Epithelial cell of proximal tubule (primary cell): Measurements from ENCODE around the gene ISL2. TPM values are rescaled to one million over a fixed set of nuclear protein-coding genes. Genes with fewer than 3 reads are reported as not detected.
A peak's percentile ranks its signal among the peaks of the same experiment; 100 is the strongest.
"Not testable (repeated sequence)": the region's sequence is repeated elsewhere in the genome, so short reads cannot be mapped to it uniquely, and the experiment has no call there.

Source experiments
- DNase-seq: peaks from one replicate; pipeline ENCODE4 v3.0.0-alpha.2; 2011; ENCODE audit warnings: low read depth
- H3K4me3 ChIP-seq: 2 replicates; pipeline ENCODE4 v1.5.1; 2011; ENCODE audit warnings: low read depth, mild to moderate bottlenecking, low read length
- total RNA-seq: library from RNA; depleted of rRNA; stranded (reverse); fragments of >200 nt; gene quantifications from 2 replicates; pipeline ENCODE4 v1.2.3, GENCODE V29; 2015
- TF ChIP-seq, protein P1 (sequence below): conservative IDR thresholded peaks from 2 replicates; pipeline ENCODE4 v1.5.1; 2012; ENCODE audit warnings: low read depth, mild to moderate bottlenecking, low read length

The ISL2 gene
- 0.58 and 0.69 TPM in 2 replicates for total RNA-seq

DNA sequence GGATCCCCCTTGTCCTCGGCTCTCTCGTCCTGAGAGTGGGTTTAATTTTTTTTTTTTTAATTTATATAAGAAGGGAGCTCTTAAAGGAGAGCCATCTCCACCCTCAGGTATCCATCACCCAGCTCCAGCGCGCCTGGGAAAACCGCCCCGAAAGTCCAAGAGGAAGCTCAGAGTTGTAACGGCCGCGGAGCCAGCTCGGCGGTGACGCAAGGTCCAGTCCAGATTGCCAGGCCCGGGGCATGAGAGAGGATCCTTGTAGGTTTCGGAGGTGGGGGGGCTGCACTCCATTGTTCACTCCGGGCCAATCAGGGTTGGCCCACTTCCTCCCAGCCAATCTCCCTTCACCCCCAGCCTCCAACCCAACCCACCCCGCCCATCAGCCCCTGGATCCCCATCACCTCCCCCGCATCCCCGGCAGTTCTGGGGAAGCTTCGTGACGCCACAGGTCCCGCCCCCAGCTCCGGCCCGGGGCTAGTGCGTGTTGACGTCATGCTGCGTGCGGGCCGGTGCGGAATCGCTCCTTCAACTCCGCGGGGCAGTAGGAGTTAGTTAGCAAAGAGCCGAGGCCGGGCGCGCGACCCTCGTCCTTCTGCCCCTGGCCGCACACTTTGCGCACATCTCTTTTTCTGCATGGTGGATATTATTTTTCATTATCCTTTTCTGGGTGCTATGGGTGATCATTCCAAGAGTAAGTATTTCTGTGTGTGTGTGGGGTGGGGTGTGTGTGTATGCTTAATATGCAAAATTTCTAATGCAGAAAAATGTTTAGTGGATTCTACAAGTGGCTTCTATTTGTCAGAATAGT lies at the start of gene ISL2:
Gene ISL2 (plus strand): TSS at position 520 of the 805 bp plus-strand sequence. CDS start 111 bp downstream, at position 631.
- DNase-seq: no peak
- TF ChIP-seq, protein P1, sequence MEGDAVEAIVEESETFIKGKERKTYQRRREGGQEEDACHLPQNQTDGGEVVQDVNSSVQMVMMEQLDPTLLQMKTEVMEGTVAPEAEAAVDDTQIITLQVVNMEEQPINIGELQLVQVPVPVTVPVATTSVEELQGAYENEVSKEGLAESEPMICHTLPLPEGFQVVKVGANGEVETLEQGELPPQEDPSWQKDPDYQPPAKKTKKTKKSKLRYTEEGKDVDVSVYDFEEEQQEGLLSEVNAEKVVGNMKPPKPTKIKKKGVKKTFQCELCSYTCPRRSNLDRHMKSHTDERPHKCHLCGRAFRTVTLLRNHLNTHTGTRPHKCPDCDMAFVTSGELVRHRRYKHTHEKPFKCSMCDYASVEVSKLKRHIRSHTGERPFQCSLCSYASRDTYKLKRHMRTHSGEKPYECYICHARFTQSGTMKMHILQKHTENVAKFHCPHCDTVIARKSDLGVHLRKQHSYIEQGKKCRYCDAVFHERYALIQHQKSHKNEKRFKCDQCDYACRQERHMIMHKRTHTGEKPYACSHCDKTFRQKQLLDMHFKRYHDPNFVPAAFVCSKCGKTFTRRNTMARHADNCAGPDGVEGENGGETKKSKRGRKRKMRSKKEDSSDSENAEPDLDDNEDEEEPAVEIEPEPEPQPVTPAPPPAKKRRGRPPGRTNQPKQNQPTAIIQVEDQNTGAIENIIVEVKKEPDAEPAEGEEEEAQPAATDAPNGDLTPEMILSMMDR: no peak
- H3K4me3 ChIP-seq: peak within 1 kb of the TSS; percentile 16

DNA sequence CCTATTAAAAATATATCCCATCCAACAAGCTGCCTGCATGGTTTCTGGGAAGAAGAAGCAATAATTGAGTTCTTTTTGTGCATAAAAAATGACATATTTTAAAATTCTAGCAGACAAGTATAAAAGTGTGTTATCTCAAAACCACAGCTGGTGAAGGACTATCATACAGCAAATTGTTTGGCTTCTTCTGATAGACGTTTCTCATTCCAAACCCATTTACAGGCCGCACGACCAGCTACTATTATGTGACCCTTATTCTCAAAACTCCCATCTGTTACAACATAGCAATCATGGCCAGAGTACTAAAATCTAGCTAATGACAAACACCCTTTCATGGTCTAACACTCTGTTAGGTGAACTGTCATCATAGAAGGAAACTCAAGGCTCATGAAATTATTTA lies 47.0 kb upstream of the ISL2 start:
- H3K4me3 ChIP-seq: no peak overlapping the region
- DNase-seq: no peak
- TF ChIP-seq, protein P1: no peak

DNA sequence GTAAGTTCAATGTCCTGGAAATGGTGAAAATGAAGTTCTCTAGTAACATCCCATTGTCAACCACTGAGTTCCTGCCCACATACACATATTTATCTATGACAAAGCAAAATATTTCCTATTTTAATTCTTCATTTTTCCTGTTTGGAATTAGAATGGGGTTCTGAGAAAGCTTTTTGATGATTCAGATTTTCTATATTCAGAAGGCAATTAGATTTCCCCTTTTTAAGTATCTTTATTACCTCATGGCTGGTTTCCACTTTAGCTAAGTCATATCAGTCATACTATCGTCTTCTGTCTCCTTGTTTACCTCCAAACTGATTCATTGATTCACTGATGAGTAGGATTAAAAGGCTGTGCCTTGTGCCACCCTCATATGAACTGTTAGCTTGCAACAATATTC lies 43.2 kb upstream of the ISL2 start:
- DNase-seq: no peak
- H3K4me3 ChIP-seq: no peak overlapping the region
- TF ChIP-seq, protein P1: no peak

DNA sequence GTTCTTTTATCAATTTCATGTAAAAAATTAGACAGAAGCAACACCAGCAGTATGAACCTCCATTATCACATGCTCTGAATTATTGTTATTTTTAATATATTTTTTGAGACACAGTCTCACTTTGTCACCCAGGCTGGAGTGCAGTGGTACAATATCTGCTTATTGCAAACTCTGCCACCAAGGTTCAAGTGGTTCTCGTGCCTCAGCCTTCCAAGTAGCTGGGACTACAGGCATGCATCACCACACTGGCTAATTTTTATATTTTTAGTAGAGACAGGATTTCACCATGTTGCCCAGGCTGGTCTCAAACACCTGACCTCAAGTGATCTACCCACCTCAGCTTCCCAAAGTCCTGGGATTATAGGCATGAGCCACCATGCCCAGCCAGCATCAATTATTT lies 42.1 kb upstream of the ISL2 start:
- not testable (repeated sequence) for DNase-seq, H3K4me3 ChIP-seq

DNA sequence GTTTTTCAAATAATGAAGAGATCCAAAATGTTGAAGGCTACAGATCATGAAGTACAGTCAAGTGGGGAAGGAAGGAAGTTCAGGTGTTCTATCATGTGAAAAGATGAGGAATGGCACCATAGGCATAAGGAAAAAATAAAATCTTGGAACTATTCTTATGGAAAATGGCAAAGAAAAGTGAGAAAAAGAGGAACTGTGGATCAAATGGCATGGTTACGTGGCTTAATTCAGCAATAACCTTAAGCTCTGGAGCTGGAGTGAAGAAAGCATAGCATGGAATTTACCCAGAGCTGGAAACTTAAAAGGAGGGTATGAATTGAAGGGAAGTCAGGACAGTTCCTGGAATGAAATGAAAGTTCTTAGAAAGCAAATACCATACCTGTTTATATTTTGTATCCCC lies 39.7 kb upstream of the ISL2 start:
- no peak for DNase-seq
- TF ChIP-seq, protein P1: no peak

DNA sequence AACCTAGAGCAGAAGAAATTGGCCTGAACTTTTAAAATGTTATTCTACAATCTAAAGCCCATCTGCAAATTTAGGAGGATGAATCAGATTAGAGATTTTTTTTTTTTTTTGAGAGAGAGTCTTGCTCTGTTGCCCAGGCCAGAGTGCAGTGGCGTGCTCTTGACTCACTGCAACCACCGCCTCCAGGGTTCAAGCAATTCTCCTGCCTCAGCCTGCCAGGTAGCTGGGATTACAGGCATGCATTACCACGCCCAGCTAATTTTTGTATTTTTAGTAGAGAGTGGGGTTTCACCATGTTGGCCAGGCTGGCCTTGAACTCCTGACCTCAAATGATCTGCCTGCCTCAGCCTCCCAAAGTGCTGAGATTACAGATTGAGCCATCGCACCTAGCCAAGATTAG lies 38.6 kb upstream of the ISL2 start:
- H3K4me3 ChIP-seq, DNase-seq: not testable (repeated sequence)

More for the DNA sequence above, 39.7 kb upstream of the ISL2 start:
- no peak overlapping the region for H3K4me3 ChIP-seq

DNA sequence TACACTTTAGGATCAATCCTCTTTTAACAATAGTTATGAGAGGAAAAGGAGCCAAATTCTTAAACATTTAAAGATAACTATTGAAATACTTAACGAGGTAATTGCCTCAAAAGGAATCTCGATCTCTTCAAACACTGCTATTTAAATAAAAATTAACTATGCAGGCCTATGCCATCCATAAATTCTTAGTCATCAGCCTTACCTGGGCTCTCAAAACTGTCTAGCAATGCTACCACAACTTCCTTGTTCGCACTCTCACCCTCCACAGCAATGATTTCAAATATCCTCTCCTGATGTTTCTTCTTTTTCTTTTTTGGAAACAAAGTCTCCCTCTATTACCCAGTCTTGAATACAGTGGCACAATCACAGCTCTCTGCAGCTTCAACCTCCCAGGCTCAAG lies 37.6 kb upstream of the ISL2 start:
- DNase-seq: no peak
- H3K4me3 ChIP-seq: no peak overlapping the region
- TF ChIP-seq, protein P1: no peak

DNA sequence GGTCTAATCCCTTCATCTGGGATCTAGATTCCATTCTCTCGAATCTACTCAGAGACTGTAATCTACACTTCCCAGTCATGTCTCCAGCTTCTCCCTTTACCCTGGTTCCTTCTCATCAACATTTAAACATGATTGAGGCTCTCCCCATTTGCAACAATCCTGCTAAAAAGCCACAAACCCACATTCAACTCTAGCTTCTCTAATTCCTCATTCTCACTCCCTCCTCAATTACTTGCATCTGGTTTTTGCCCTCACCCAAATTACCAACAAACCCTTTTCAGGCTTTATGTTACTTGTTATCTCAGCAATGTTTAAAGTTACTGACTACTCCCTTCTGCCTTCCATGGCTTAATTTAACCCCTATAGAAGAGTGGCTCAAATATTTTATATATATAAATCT lies 36.8 kb upstream of the ISL2 start:
- no peak for DNase-seq
- H3K4me3 ChIP-seq: no peak overlapping the region
- TF ChIP-seq, protein P1: no peak
